Psoas muscle (tissue), 8 donors: ENCODE measurements around the gene MYOM3. TPM values are rescaled to one million over a fixed set of nuclear protein-coding genes. Genes with fewer than 3 reads are reported as not detected.

Experiments
- ATAC-seq, 4 donors: fragments of 200-7000 bp; cut with Tn5 transposase; one replicate each; pipeline ENCODE4 v1.9.1; 2020; ENCODE audit warnings: moderate library complexity in 3 of 4, mild to moderate bottlenecking in 2 of 4
- DNase-seq, 2 donors: peaks; one replicate each; pipeline ENCODE4 v3.0.0-alpha.2; 2020
- H3K27ac ChIP-seq: fragments of 200-600 bp; one replicate; pipeline ENCODE4 v1.8.0; 2022
- H3K27me3 ChIP-seq, 3 donors: fragments of 200-600 bp in 1 of 3; one replicate each; pipeline versions ENCODE4 v1.6.1 to v1.8.0; 2013 to 2022; ENCODE audit warnings: low read length in 2 of 3, mild to moderate bottlenecking in 2 of 3, moderate library complexity in 1 of 3; ENCODE audit not compliant: insufficient read depth in 3 of 3
- H3K36me3 ChIP-seq, 2 donors: fragments of 200-600 bp in 1 of 2; one replicate each; pipeline versions ENCODE4 v1.6.1 to v1.8.0; 2013 to 2022; ENCODE audit warnings: low read depth in 1 of 2, mild to moderate bottlenecking in 1 of 2, moderate library complexity in 1 of 2; ENCODE audit not compliant: insufficient read depth in 1 of 2
- H3K4me1 ChIP-seq: fragments of 200-600 bp; one replicate; pipeline ENCODE4 v1.8.0; 2022
- H3K4me3 ChIP-seq: fragments of 200-600 bp; one replicate; pipeline ENCODE4 v1.8.0; 2022; ENCODE audit warnings: mild to moderate bottlenecking
- H3K9me3 ChIP-seq: fragments of 200-600 bp; one replicate; pipeline ENCODE4 v1.8.0; 2022
- CTCF ChIP-seq: fragments of 200-600 bp; IDR thresholded peaks from one replicate; pipeline ENCODE4 v1.8.0; 2022; ENCODE audit warnings: antibody characterized with exemption
- WGBS, 3 donors: extraction: QIAGEN DNeasy Blood & Tissue Kit; methylation state at CpG; one replicate each; pipeline versions ENCODE4 v1.1.6 to v1.1.7; 2013; 5-methylcytosine and 5-hydroxymethylcytosine counted together
- intact Hi-C, 2 donors: fragments of 100-400 bp; cut with DNase I; formaldehyde crosslinking; loops; one replicate each; pipeline versions ENCODE4 v1.11.0 to v1.14.2; 2022
- polyA plus RNA-seq, 3 donors: library from polyadenylated mRNA; stranded (reverse); fragments of 200-250 nt; gene quantifications; one replicate each; pipeline ENCODE4 v1.2.3, GENCODE V29; 2013
- total RNA-seq, 4 donors: library from RNA; stranded (reverse); fragmentation: NEBNext Ultra II Directional in 2 of 4; extraction: Animal tissue kit (Norgen Biotek cat#: 25700) in 2 of 4; gene quantifications; one replicate each; pipeline versions ENCODE4 v1.2.1 to v1.2.4, GENCODE V29; 2021 to 2023
- donor health status: healthy with polysubstance abuse.
- donor health status: DM: no; HTN: no; CAD: no; lungs with moderate emphysema.
- donor health status: Bipolar disorder and iron deficiency.
- donor health status: healthy.
- donor health status: DM: yes; HTN: yes; CAD: no.
- donor health status: DM: no; HTN: no; CAD: no.
- donor health status: DM: no; HTN: no; CAD: no.
- donor health status: DM: yes; HTN: yes; CAD: no.

The MYOM3 gene
- total and polyA plus RNA-seq, 7 donors, result 86.7 to 505 (median 152) TPM

- TF ChIP-seq CTCF, result no peak
- WGBS, 3 donors, result 63 to 69% (median 67%) methylated on average over 7 of the region's 7 CpGs
- H3K9me3 ChIP-seq, result no peaks in the 10 kb centered on the region
- H3K4me3 ChIP-seq, result no peak overlapping the region
- H3K27ac ChIP-seq, result no peak overlapping the region
- intact Hi-C loops, result loop anchor here (5.0 kb wide), 2 partner anchors 42 to 322 kb away; partner anchors contain the start of gene MYOM3 (in 1 of the 2)
- H3K36me3 ChIP-seq, result peaks cover 2 to 73% of the 10 kb centered on the region in 2 donors
- no peaks in the 10 kb centered on the region for H3K27me3 ChIP-seq
- no peak for ATAC-seq
- no peak for DNase-seq
- H3K4me1 ChIP-seq, result no peaks in the 10 kb centered on the region
These were observed 42.1 kb downstream of the MYOM3 start for GRCh38 chr1:24069817-24070216.

GRCh38 chr1:24067978-24068377, 44.0 kb downstream of the MYOM3 start:
- Histone ChIP-seq H3K9me3 (no peaks in the 10 kb centered on the region), H3K4me1 (no peaks in the 10 kb centered on the region), H3K27ac (peak overlapping the region; percentile 53), H3K36me3 (peaks cover 8 to 73% of the 10 kb centered on the region in 2 donors), H3K4me3 (no peak overlapping the region), H3K27me3 (no peaks in the 10 kb centered on the region)
- TF ChIP-seq CTCF, result no peak
- peak in 1 of 2 donors; percentile 6 for DNase-seq
- ATAC-seq, result no peak
- intact Hi-C loops, result no loop called here
- 78 to 88% (median 80%) methylated on average over 12 of the region's 12 CpGs for WGBS, 3 donors

GRCh38 chr1:24065304-24065703, 46.6 kb downstream of the MYOM3 start:
- no peak overlapping the region for H3K27ac ChIP-seq
- WGBS, 3 donors, result 66 to 72% (median 68%) methylated on average over 7 of the region's 7 CpGs

GRCh38 chr1:24062221-24062620, 49.7 kb downstream of the MYOM3 start:
- TF ChIP-seq CTCF, result no peak
- DNase-seq, result no peak
- WGBS, 3 donors, result 48 to 58% (median 53%) methylated on average over 2 of the region's 2 CpGs
- intact Hi-C loops, result no loop called here
- H3K36me3 ChIP-seq, result peaks cover 8 to 94% of the 10 kb centered on the region in 2 donors
- ATAC-seq, result peak; percentile 5 to 68 (median 60)
- H3K9me3 ChIP-seq, result no peaks in the 10 kb centered on the region
- H3K4me3 ChIP-seq, result no peak overlapping the region
- no peaks in the 10 kb centered on the region for H3K27me3 ChIP-seq
- H3K4me1 ChIP-seq, result no peaks in the 10 kb centered on the region
- no peak overlapping the region for H3K27ac ChIP-seq

More at GRCh38 chr1:24065304-24065703, 46.6 kb downstream of the MYOM3 start:
- H3K4me3 ChIP-seq, result no peak overlapping the region
- no peaks in the 10 kb centered on the region for H3K4me1 ChIP-seq
- H3K27me3 ChIP-seq, result no peaks in the 10 kb centered on the region
- no peak for ATAC-seq
- intact Hi-C loops, result no loop called here
- no peak for TF ChIP-seq CTCF
- no peak for DNase-seq
- no peaks in the 10 kb centered on the region for H3K9me3 ChIP-seq
- H3K36me3 ChIP-seq, result peaks cover 8 to 82% of the 10 kb centered on the region in 2 donors

- 84 to 90% (median 86%) methylated on average over 13 of the region's 13 CpGs for WGBS, 3 donors
- Histone ChIP-seq H3K36me3 (peaks cover 6 to 89% of the 10 kb centered on the region in 2 donors), H3K27me3 (no peaks in the 10 kb centered on the region), H3K4me3 (no peak overlapping the region), H3K9me3 (no peaks in the 10 kb centered on the region), H3K4me1 (no peaks in the 10 kb centered on the region), H3K27ac (no peak overlapping the region)
- intact Hi-C loops, result no loop called here
- no peak for TF ChIP-seq CTCF
- DNase-seq (no peak), ATAC-seq (no peak)
These were observed 51.5 kb downstream of the MYOM3 start for GRCh38 chr1:24060482-24060881.
